ENCODE data around the gene SYT11.

Gene SYT11

DNA sequence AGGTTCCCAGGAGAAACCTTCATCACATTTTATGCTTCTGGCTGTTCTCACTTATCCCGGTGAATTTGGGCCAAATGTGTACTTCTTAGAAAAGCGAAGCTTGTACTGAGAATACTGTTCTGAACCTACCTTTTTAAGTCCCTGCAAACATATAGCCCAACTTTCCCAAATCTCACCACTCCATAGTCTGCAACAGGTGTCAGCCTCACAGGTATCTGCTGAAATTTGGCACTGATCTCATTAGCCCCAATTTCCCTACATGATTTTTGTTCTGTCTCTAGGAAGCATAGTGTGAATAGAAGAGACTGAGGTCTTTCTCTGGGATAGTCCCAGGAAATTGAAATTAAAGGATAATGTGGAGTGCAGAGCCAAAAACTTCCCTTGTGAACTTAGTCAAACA is 40.3 kb downstream of the SYT11 start:
- H3K4me3 ChIP-seq (ENCODE audit: low read depth, low read length) = no peak overlapping the region
- no peak for TF ChIP-seq CTCF (IDR thresholded peaks at IDR 0.05; ENCODE audit: low read depth, low read length)

DNA sequence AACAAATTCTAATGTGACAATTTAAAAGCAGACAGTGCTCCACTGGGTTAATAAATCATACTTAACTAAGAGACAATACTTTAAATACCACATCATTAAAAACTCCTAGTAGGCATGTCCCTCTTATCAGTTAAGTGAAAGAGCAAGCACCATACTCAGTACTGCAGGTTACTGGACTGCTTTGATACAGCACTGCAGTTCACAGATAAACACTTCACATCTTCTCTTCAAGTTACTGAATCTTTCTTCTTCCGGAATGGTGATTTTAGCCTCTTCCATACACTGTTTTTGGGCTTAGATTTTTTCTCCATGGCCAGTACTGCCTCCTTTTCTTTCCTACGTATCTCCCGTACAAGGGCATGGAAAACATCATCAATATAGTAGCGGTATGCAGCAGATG is 40.8 kb downstream of the SYT11 start:
- TF ChIP-seq CTCF (IDR thresholded peaks at IDR 0.05; ENCODE audit: low read depth, low read length) = no peak
- no peak overlapping the region for H3K4me3 ChIP-seq (ENCODE audit: low read depth, low read length)

DNA sequence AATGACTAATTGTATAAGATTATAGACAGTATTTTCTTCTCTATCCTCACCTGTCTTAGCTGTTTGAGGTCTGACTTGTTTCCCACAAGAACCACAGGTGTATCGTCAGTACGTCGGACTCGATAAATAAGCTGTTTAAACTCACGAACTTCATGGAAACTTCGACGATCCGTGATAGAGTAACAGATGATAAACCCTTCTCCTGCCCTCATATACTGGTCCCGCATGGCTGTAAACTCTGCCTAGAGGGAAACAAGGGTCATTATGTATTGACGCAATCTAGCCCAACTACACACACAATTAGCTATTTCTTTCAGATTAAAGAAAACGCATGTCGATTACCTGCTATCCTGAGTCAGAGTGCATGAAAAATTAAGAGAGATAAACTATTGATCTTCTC is 44.9 kb downstream of the SYT11 start:
- TF ChIP-seq CTCF (IDR thresholded peaks at IDR 0.05; ENCODE audit: low read depth, low read length) = no peak
- no peak overlapping the region for H3K4me3 ChIP-seq (ENCODE audit: low read depth, low read length)

GRCh38 chr1:155909894-155910293 is 50.5 kb downstream of the SYT11 start:
- peak overlapping the region; percentile 85 for H3K4me3 ChIP-seq (ENCODE audit: low read depth, low read length)
- TF ChIP-seq CTCF (IDR thresholded peaks at IDR 0.05; ENCODE audit: low read depth, low read length) = no peak

DNA sequence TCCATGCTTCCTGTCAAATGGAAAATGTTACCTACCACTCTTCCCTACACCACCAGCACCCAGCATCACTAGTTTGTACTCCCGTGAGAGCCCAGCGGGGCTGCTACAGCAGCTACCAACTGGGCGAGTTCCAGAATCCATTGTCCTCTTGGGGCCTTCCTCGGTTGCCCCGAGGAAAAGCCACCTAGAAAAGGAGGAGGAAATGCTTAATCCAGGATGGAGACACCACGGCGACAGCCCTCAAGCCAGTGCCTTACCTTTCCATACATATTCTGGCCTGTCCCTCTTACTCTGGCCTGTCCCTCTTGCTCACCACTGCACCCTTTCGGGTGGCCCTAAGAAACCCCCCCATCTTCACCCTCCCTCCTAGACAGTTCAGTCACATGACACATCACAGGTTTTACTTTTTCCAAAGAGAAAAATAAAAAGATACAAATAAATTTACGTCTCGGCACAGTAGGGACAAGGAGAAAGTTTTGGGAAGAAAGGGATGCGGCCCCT is 51.3 kb downstream of the SYT11 start:
- TF ChIP-seq CTCF (IDR thresholded peaks at IDR 0.05; ENCODE audit: low read depth, low read length) = no peak
- H3K4me3 ChIP-seq (ENCODE audit: low read depth, low read length) = peak overlapping the region; percentile 85

DNA sequence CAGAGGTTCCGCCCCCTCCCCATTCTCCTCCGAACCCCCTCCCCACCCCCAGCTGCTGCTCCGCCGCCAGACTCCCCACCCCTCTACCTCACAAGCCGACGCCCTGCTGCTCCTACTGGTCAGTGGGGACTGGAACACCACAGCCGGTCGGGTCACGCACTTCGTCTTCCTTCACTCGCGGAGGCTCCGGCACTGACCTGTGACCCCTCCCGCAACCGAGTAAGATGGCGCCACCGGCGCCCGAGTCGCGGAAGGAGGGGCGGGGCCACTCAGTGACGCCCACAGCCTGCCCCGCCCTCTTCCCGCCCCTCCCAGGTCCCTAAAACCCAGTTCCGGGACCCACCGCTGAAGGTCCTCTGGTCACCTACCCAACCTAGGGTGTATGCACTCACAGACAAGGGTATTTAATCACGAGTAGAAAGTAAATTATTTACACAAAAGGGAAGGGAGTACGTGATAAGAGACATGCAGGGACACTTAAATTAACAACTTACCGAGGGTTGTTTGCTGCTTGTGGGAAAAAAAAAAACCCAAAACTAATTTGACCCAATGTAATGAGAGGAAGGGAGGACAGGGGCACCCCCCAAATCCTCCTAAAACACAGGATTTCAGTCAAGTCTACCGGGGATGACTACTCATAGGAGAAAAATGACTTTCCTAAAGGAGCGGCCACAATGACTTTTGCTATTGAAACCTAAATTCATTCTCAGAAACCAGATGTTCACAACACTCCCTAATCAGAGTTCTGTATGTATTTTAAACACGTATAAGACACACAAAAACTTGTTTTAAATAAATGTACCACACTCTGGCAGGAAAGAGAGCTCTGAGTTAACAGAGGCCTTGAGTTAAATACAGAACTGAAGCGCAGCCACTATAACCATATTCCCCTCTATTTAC is 52.0 kb downstream of the SYT11 start, which contains the start of gene RIT1:
TSS of gene RIT1 (minus strand) at position 194 of the 900 bp plus-strand sequence. CDS start 588 bp downstream, outside the sequence.
- no peak for TF ChIP-seq CTCF (IDR thresholded peaks at IDR 0.05; ENCODE audit: low read depth, low read length)
- H3K4me3 ChIP-seq (ENCODE audit: low read depth, low read length) = peak within 1 kb of the TSS; percentile 85

DNA sequence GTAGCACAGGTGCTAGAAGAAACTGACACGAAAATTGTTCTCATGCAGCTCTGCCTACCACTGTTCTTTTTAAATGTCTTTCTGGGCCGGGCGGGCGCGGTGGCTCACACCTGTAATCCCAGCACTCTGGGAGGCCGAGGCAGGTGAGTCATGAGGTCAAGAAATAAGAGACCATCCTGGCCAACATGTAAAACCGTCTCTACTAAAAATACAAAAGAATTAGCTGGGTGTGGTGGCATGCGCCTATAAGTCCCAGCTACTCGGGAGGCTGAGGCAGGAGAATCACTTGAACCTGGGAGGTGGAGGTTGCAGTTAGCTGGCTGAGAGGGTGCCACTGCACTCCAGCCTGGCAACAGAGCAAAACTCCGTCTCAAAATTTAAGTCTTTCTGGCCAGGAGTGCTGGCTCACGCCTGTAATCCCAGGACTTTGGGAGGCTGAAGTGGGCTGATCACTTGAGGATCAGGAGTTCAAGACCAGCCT is 52.7 kb downstream of the SYT11 start:
- no peak overlapping the region for H3K4me3 ChIP-seq (ENCODE audit: low read depth, low read length)
- TF ChIP-seq CTCF (IDR thresholded peaks at IDR 0.05; ENCODE audit: low read depth, low read length) = no peak
